Measurements from ENCODE around the gene WDR18.

DNA sequence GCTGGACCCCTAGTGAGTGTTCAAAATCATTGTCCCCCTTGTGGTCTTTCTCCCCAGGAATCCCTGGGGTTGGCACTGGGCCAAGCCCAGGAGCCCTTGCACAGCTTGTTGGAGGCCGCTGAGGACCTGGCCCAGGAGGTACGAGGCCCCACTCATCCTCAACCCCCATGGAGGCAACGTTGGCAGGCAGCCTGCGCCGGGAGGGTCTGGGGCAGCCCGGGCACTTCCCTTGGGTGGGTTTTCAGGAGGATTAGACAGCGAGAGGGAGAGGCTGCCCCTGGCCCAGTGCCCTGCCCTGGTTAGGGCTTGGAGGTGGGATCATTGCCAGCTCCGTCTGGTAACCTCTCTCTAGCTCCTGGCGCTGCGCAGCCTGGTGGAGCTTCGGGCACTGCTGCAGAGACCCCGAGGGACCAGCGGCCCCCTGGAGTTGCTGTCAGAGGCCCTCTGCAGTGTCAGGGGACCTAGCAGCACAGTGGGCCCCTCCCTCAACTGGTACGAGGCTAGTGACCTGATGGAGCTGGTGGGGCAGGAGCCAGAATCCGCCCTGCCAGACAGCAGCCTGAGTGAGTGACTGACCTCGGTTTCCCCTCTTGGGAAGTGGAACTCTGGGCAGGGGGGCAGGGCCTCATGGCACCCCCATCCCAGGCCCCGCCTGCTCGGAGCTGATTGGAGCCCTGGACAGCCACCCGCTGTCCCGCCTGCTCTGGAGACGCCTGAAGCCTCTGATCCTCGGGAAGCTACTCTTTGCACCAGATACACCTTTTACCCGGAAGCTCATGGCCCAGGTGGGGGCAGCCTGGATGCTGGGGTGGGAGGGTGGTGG, 58.8 kb downstream of the WDR18 start:
- TF ChIP-seq, protein P1, sequence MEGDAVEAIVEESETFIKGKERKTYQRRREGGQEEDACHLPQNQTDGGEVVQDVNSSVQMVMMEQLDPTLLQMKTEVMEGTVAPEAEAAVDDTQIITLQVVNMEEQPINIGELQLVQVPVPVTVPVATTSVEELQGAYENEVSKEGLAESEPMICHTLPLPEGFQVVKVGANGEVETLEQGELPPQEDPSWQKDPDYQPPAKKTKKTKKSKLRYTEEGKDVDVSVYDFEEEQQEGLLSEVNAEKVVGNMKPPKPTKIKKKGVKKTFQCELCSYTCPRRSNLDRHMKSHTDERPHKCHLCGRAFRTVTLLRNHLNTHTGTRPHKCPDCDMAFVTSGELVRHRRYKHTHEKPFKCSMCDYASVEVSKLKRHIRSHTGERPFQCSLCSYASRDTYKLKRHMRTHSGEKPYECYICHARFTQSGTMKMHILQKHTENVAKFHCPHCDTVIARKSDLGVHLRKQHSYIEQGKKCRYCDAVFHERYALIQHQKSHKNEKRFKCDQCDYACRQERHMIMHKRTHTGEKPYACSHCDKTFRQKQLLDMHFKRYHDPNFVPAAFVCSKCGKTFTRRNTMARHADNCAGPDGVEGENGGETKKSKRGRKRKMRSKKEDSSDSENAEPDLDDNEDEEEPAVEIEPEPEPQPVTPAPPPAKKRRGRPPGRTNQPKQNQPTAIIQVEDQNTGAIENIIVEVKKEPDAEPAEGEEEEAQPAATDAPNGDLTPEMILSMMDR (IDR thresholded peaks at IDR 0.05) = no peak
- no peak for TF ChIP-seq POLR2A (IDR thresholded peaks at IDR 0.05)

Data from uterus (tissue), 2 donors.